Osteoblast (primary cell): Measurements from ENCODE around the gene OR1M1. TPM values are rescaled to one million over a fixed set of nuclear protein-coding genes. Genes with fewer than 3 reads are reported as not detected.

ENCODE experiments used
- DNase-seq: peaks from one replicate; pipeline ENCODE4 v3.0.0; 2011; ENCODE audit warnings: low spot score, mixed read lengths; ENCODE audit not compliant: insufficient read length; ENCODE audit errors: missing footprints
- H2AFZ ChIP-seq: 2 replicates; pipeline ENCODE4 v1.6.0; 2011; ENCODE audit warnings: mild to moderate bottlenecking, low read length
- H3K27ac ChIP-seq: 2 replicates; pipeline ENCODE4 v1.5.1; 2011; ENCODE audit warnings: mild to moderate bottlenecking, low read depth, low read length, moderate library complexity
- H3K27me3 ChIP-seq: 2 replicates; pipeline ENCODE4 v1.6.0; 2012; ENCODE audit warnings: mild to moderate bottlenecking, control low read depth, inconsistent platforms, low read length, moderate library complexity; ENCODE audit not compliant: insufficient read depth
- H3K36me3 ChIP-seq: 2 replicates; pipeline ENCODE4 v1.5.1; 2011; ENCODE audit warnings: mild to moderate bottlenecking, low read length, control low read depth, moderate library complexity; ENCODE audit not compliant: insufficient read depth
- H3K4me1 ChIP-seq: 2 replicates; pipeline ENCODE4 v1.5.1; 2011; ENCODE audit warnings: mild to moderate bottlenecking, low read length, control low read depth, moderate library complexity; ENCODE audit not compliant: insufficient read depth
- H3K4me2 ChIP-seq: 2 replicates; pipeline ENCODE4 v1.6.0; 2011; ENCODE audit warnings: mild to moderate bottlenecking, low read length; ENCODE audit not compliant: insufficient read depth
- H3K4me3 ChIP-seq: fragments of 200-600 bp; sonication (generic); 3 replicates; pipeline ENCODE4 v1.5.1; 2012; ENCODE audit warnings: mild to moderate bottlenecking, low read length, inconsistent platforms; ENCODE audit not compliant: insufficient read depth
- H3K79me2 ChIP-seq: 2 replicates; pipeline ENCODE4 v1.6.0; 2012; ENCODE audit warnings: mild to moderate bottlenecking, low read length, control low read depth, inconsistent platforms; ENCODE audit not compliant: insufficient read depth
- H3K9me3 ChIP-seq: 2 replicates; pipeline ENCODE4 v1.5.1; 2011; ENCODE audit warnings: low read depth, low read length, control low read depth
- H4K20me1 ChIP-seq: 2 replicates; pipeline ENCODE4 v1.6.0; 2012; ENCODE audit warnings: mild to moderate bottlenecking, low read length, control low read depth; ENCODE audit not compliant: insufficient read depth
- small RNA-seq: library from RNA; depleted of rRNA; stranded (forward); fragments of <200 nt; gene quantifications from one replicate; pipeline ENCODE3, GENCODE V24; 2012
- total RNA-seq: library from RNA; depleted of rRNA; stranded (reverse); fragments of >200 nt; gene quantifications from 2 replicates; pipeline ENCODE4 v1.2.3, GENCODE V29; 2012
- TF ChIP-seq, protein P1 (sequence below): IDR thresholded peaks from 2 replicates; pipeline ENCODE4 v1.5.1; 2011; ENCODE audit warnings: mild to moderate bottlenecking, low read depth, low read length, moderate library complexity; ENCODE audit errors: extremely low read depth

Gene OR1M1
- total RNA-seq, 1 donor, result not detected

GRCh38 chr19:9139609-9140158 lies 52.8 kb downstream of the OR1M1 start:
- peaks cover 3% of the 10 kb centered on the region for H4K20me1 ChIP-seq
- H2AFZ ChIP-seq, result peak overlapping the region; percentile 94
- H3K4me1 ChIP-seq, result peaks cover 9% of the 10 kb centered on the region
- H3K79me2 ChIP-seq, result peaks cover 44% of the 10 kb centered on the region
- TF ChIP-seq, protein P1, sequence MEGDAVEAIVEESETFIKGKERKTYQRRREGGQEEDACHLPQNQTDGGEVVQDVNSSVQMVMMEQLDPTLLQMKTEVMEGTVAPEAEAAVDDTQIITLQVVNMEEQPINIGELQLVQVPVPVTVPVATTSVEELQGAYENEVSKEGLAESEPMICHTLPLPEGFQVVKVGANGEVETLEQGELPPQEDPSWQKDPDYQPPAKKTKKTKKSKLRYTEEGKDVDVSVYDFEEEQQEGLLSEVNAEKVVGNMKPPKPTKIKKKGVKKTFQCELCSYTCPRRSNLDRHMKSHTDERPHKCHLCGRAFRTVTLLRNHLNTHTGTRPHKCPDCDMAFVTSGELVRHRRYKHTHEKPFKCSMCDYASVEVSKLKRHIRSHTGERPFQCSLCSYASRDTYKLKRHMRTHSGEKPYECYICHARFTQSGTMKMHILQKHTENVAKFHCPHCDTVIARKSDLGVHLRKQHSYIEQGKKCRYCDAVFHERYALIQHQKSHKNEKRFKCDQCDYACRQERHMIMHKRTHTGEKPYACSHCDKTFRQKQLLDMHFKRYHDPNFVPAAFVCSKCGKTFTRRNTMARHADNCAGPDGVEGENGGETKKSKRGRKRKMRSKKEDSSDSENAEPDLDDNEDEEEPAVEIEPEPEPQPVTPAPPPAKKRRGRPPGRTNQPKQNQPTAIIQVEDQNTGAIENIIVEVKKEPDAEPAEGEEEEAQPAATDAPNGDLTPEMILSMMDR, result no peak
- no peaks in the 10 kb centered on the region for H3K36me3 ChIP-seq
- peak overlapping the region; percentile 87 for H3K27ac ChIP-seq
- H3K4me3 ChIP-seq, result peak overlapping the region; percentile 87
- DNase-seq, result no peak
- H3K9me3 ChIP-seq, result no peaks in the 10 kb centered on the region
- peak overlapping the region; percentile 85 for H3K4me2 ChIP-seq
- H3K27me3 ChIP-seq, result no peaks in the 10 kb centered on the region

- H2AFZ ChIP-seq, result peak within 1 kb of the TSS; percentile 94
- peaks cover 3% of the 10 kb centered on the region for H4K20me1 ChIP-seq
- peak within 1 kb of the TSS; percentile 85 for H3K4me2 ChIP-seq
- peaks cover 50% of the 10 kb centered on the region for H3K79me2 ChIP-seq
- peak within 1 kb of the TSS; percentile 87 for H3K27ac ChIP-seq
- peak; percentile 89 for DNase-seq
- no peaks in the 10 kb centered on the region for H3K36me3 ChIP-seq
- no peaks in the 10 kb centered on the region for H3K9me3 ChIP-seq
- no peaks in the 10 kb centered on the region for H3K27me3 ChIP-seq
- TF ChIP-seq, protein P1, result no peak
- H3K4me1 ChIP-seq, result peaks cover 9% of the 10 kb centered on the region
- peak within 1 kb of the TSS; percentile 87 for H3K4me3 ChIP-seq
These were observed 53.5 kb downstream of the OR1M1 start, which contains the start of gene ZNF317 for GRCh38 chr19:9140159-9140874. TSS of gene ZNF317 (plus strand) at chr19:9140397. CDS start at chr19:9156017, 15,620 bp downstream.

DNA sequence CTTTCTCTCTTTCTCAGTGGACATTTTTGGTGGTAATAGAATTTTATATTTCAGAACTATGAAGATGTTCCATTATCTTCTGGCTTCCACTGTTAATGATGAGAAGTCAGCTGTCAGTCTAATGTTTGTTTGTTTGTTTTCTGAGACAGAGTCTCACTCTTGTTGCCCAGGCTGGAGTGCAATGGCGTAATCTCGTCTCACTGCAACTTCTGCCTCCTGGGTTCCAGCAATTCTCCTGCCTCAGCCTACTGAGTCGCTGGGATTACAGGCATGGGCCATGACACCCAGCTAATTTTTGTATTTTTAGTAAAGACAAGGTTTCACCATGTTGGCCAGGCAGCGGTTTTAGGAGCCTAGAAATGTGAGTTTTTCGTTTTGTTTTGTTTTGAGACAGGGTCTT lies 58.1 kb downstream of the OR1M1 start:
- Histone ChIP-seq H3K27me3 (no peaks in the 10 kb centered on the region), H4K20me1 (peaks cover 20% of the 10 kb centered on the region), H3K9me3 (no peaks in the 10 kb centered on the region), H3K36me3 (peaks cover 7% of the 10 kb centered on the region), H2AFZ (no peak overlapping the region), H3K4me1 (peaks cover 6% of the 10 kb centered on the region), H3K4me3 (no peak overlapping the region), H3K27ac (no peak overlapping the region), H3K79me2 (peaks cover 94% of the 10 kb centered on the region), H3K4me2 (no peak overlapping the region)
- DNase-seq, result no peak
- TF ChIP-seq, protein P1, result no peak

Small RNAs within 50 kb of the gene (small RNA-seq; reads per million reads assigned to genes)
- gene OR1M4P, result not detected

Other genes starting within 250 kb of the OR1M1 start
- not detected in 2 replicates for gene MUC16, start 76.7 kb upstream of the OR1M1 start, total RNA-seq
- gene OR7G2, start 20.4 kb downstream of the OR1M1 start, total RNA-seq, result not detected in 2 replicates
- not detected in 2 replicates for gene OR7G1, start 28.7 kb downstream of the OR1M1 start, total RNA-seq
- gene OR7G3, start 39.9 kb downstream of the OR1M1 start, total RNA-seq, result not detected in 2 replicates
- 20.3 and 20.9 TPM in 2 replicates for gene ZNF317, start 53.3 kb downstream of the OR1M1 start, total RNA-seq
- not detected in 2 replicates for gene OR7D2, start 91.9 kb downstream of the OR1M1 start, total RNA-seq
- gene OR7D4, start 132.5 kb downstream of the OR1M1 start, total RNA-seq, result not detected in 2 replicates
- not detected in 2 replicates for gene OR7E24, start 163.9 kb downstream of the OR1M1 start, total RNA-seq
- gene ZNF699, start 222.8 kb downstream of the OR1M1 start, total RNA-seq, result 17.1 and 19.2 TPM in 2 replicates
- gene ZNF559, start 237.1 kb downstream of the OR1M1 start, total RNA-seq, result 13.8 and 15.2 TPM in 2 replicates